ENCODE measurements around the gene CEP19. TPM values are rescaled to one million over a fixed set of nuclear protein-coding genes. Genes with fewer than 3 reads are reported as not detected.
"Not testable (repeated sequence)": the region's sequence is repeated elsewhere in the genome, so short reads cannot be mapped to it uniquely, and the experiment has no call there.

The CEP19 gene, protein sequence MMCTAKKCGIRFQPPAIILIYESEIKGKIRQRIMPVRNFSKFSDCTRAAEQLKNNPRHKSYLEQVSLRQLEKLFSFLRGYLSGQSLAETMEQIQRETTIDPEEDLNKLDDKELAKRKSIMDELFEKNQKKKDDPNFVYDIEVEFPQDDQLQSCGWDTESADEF
- polyA plus RNA-seq (2013, experiment 1 of 2; ENCODE audit: insufficient read length), result 1.9 TPM
- polyA plus RNA-seq (2013, experiment 2 of 2; ENCODE audit: insufficient read length), result 2.2 TPM

DNA sequence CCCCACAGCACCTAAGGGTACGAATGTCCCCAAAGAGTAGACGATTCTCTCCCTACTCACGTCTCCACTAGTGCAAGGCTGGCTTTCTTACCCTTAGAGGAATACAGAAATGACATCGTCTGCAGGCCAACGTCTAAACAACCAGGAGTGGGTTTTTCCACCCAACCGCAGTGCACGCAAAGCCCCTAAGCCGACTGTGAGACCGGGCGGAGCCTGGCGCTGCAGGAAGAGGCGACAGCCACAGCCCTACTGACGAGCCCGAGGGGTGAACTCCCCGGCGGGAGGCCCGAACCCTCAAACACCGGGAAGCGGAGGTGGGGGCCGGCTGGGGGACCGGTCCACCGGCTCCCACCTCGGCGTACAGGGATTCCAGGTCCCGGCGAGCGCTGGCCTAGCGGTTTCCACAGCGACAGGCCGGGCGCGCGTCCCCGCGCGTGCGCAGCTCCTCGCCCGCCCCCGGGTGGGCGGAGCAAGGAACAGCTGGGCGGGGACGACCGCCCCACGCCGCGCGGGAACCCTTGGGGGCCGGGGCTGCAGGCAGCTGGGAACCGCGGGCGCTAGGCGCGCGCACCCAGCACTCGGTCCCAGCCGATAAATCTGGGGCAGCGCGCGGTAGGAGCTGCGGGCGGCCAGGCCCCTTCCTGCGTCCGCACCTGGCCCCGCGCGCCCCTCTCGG, at the start of gene CEP19, which contains the start of gene PIGX:
Gene CEP19 (minus strand): TSS at position 413 of the 676 bp plus-strand sequence. CDS start 3,593 bp downstream, outside the sequence.
Gene PIGX (plus strand): TSS at position 540 of the 676 bp plus-strand sequence.
- peak; percentile 84 for DNase-seq

- DNase-seq, result peak; percentile 35
Measured at GRCh38 chr3:196757876-196758739, 46.1 kb upstream of the CEP19 start.

DNA sequence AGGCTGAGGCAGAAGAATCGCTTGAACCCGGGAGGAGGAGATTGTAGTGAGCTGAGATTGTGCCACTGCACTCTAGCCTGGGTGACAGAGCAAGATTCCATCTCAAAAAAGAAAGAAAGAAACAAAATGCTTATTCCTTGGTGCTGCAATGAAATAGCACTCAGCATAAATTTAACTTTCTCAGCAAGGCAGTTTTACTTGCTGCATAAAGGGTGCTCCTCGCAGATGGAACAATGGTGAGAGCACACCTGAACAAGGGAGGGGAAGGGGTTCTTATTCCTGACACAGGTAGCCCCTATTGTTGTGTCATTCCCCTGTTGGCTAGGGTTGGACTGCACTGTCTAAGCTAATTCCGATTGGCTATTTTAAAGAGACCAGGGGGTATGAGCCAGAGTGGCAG, 44.7 kb upstream of the CEP19 start:
- DNase-seq, result no peak

- DNase-seq, result no peak
Measured at GRCh38 chr3:196754091-196754981, 42.3 kb upstream of the CEP19 start.

DNA sequence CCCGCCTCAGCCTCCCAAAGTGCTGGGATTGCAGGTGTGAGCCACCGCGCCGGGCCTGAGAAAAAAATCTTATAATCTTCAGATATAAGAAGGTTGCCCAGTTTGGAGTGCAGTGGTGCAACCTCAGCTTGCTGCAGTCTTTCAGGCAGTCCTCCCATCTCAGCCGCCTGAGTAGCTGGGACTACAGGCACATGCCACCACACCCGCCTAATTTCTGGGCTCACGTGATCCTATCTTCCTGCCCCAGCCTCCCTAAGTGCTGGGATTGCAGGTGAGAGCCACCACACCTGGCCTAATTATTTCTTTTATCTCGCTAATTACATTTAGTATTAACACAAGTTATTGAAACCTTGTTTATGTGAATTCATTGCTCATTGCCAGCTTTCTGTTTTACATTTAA, 41.2 kb upstream of the CEP19 start:
- DNase-seq, result no peak

DNA sequence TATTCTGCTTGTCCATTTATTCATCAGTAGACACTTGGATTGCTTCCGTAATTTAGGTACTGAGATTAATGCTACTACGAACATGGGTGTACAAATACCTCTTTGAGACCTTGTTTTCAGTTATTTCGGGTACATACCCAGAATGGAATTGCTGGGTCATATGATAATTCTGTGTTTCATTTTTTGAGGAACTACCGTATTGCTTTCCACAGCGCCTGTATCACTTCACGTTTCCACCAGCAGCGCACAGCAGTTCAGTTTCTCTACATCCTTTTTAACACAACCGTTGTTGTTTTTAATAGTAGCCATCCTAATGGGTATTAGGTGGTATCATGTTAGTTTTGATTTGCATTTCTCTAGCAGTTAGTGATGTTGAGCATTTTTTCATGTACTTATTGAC, 37.1 kb upstream of the CEP19 start:
- DNase-seq, result no peak

DNA sequence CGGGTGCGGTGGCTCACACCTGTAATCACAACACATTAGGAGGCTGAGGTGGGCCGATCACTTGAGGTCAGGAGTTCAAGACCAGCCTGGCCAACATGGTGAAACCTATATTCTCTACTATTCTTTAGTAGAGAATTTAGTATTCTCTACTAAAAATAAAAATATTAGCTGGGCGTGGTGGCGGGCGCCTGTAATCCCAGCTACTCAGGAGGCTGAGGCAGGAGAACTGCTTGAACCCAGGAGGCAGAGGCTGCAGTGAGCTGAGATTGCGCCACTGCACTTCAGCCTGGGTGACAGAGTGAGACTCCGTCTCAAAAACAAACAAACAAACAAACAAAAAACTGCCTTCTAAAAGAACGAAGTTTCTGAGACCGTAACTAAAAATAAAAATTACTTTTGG, 31.5 kb upstream of the CEP19 start:
- DNase-seq, result not testable (repeated sequence)

- DNase-seq, result no peak
Measured at GRCh38 chr3:196741249-196741889, 29.3 kb upstream of the CEP19 start.

DNA sequence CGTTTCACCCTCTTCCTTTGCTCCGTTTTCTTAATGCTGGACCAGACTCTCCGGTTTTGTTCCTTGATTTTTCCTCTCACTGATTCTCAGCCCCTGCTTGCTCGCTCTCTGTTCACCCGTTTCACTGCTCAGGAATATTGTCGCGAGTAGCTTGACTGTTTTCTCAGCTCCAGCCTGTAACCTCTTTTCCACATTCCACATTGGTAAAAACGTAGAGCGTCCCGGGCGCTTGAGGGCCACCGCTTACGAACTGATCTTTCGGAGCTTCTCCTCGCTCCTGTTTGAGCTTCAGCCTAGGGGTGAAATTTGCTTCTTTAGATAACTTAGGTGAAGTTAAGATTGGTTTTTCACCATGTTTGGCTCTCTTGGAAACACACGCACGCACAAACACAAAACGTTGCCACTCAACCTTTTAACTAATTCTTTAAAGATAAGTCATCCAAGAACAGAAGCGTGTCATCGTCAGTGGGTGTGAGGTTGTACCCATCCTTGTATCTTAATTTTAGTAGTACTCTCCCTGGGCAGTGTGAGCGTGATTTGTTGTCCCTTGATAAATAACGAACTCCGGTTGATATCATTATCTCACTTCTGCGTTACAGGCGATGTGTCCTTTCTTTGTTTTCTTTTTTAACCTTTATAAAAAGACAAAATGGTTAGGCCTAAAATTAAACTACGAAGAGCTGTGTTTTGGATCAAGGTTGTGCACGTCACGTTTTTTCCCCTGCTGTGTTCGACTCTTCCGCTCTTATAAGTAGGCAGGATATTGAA, 28.6 kb upstream of the CEP19 start:
- peak; percentile 40 for DNase-seq

DNA sequence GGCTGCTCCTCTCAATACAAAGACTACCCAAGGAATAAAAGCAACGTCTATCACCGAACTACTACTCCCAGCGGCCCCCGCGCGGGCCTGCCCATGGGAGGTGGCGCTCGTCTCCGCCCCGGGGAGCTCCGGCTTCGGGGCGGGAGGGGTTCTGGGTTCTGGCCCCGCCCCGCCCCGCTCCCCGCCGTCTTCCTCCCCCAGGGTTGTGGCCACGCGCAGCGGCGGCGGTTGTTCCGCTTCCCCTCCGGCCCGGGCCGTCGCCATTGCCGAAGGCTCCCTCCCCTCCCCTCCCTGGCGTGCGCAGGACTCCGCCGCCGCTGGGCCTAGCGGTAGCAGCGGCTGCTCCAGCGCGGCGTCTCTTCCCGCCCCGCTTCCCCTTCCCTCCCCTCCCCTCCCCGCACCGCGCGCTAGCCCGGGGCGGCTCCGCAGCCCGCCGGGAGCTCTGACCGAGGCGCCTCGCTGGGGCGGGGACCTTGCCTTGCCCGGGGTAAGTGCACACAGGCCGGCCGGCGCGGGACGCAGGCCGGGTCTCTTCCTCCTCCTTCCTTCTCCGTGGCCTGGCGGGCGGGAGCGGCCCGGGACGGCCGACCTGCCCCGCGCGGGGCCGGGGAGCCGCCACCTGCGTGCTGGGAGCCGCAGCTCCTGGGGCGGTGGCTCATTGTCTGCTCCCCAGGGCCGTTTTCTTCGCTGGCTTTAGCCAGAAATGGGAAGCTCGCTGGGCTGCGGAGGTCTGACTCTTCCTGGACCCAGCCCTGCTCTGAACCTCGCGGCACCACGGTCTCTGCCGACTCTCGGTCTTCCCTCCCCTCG, 27.8 kb upstream of the CEP19 start, which contains the start of gene PAK2:
Gene PAK2 (plus strand): TSS at position 187 of the 810 bp plus-strand sequence. CDS start 42,790 bp downstream, outside the sequence.
- DNase-seq, result peak; percentile 90

DNA sequence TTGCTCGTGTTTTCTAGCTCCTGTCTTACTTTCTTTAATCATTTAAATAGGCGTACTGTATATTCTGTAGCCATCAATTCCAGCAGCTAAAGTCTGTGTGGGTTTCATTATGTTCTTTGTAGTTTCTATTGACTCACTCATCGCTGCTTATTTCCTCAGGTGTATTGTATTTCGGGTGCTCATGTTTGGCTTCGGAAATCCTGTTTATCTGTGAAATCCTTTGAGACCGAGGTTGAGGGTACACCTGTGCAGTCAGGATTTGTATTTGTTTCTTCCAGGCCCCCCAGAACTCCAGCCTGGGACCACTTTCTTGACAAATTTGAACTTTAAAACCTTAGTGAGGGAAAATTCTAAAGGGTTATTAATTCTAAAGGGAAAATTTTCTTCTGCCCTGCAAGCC, 25.6 kb upstream of the CEP19 start:
- no peak for DNase-seq

GRCh38 chr3:196736670-196737374, 24.8 kb upstream of the CEP19 start:
- no peak for DNase-seq

- peak; percentile 45 for DNase-seq
Measured at GRCh38 chr3:196735751-196736150, 23.7 kb upstream of the CEP19 start.

GRCh38 chr3:196726788-196727675, 15.0 kb upstream of the CEP19 start:
- DNase-seq, result no peak

DNA sequence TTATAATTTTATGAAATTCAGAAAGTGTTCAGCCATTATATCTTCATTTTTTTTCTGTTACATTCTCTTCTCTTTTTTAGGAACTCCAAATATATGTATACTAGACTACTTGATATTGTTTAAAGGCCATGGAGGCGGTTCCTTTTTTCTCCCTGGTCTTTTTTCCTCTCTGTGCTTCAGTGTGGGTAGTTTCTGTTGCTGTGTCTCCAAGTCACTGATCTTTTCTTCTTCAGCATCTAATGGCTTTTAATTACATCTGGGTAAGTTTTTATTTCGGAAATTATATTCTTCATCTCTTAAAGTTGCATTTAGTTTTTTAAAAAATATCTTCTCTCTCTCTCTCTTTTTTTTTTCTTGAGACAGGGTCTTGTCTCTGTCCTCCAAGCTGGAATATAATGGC, 9.0 kb upstream of the CEP19 start:
- no peak for DNase-seq

DNA sequence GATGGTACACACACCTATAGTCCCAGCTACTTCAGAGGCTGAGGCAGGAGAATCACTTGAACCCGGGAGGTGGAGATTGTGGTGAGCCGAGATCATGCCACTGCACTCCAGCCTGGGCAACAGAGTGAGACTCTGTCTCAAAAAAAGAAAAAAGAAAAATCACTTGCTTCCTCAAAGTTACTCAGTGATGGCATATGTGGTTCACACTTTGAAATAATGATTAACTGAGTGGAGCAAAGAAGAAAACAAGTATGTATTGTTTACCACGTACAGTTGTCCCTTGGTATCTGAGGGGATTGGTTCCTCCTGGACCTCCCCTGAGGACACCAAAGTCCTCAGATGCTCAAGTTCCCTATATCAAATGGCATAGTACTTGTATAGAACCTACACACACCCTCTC, 5.1 kb upstream of the CEP19 start:
- not testable (repeated sequence) for DNase-seq

GRCh38 chr3:196712514-196713413, 714 bp upstream of the CEP19 start:
- DNase-seq, result peak; percentile 45

Data from fibroblast of skin of abdomen (primary cell).